Cerebellar nuclear complex (tissue), 1 donor: Measurements from ENCODE around the gene ANHX.

Source experiments
- DNase-seq, 2 experiments: peaks; one replicate each; lab custom pipeline; 2025; lab: John Stamatoyannopoulos, UW

ANHX gene

DNA sequence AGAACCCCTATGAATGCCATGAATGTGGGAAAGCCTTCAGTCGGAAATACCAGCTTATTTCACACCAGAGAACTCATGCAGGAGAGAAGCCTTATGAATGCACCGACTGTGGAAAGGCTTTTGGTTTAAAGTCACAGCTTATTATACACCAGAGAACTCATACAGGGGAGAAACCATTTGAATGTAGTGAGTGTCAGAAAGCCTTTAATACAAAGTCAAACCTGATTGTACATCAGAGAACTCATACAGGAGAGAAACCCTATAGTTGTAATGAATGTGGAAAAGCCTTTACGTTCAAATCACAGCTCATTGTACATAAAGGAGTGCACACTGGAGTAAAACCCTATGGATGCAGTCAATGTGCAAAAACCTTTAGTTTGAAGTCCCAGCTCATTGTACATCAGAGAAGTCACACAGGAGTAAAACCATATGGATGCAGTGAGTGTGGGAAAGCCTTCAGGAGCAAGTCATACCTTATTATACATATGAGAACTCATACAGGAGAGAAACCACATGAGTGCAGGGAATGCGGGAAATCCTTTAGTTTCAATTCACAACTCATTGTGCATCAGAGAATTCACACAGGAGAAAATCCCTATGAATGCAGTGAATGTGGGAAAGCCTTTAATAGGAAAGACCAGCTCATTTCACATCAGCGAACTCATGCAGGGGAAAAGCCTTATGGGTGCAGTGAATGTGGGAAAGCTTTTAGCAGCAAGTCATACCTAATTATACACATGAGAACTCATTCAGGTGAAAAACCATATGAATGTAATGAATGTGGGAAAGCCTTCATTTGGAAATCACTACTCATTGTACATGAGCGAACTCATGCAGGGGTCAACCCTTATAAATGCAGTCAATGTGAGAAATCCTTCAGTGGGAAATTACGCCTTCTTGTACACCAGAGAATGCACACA, 32.1 kb downstream of the ANHX start:
- DNase-seq = no peak

DNA sequence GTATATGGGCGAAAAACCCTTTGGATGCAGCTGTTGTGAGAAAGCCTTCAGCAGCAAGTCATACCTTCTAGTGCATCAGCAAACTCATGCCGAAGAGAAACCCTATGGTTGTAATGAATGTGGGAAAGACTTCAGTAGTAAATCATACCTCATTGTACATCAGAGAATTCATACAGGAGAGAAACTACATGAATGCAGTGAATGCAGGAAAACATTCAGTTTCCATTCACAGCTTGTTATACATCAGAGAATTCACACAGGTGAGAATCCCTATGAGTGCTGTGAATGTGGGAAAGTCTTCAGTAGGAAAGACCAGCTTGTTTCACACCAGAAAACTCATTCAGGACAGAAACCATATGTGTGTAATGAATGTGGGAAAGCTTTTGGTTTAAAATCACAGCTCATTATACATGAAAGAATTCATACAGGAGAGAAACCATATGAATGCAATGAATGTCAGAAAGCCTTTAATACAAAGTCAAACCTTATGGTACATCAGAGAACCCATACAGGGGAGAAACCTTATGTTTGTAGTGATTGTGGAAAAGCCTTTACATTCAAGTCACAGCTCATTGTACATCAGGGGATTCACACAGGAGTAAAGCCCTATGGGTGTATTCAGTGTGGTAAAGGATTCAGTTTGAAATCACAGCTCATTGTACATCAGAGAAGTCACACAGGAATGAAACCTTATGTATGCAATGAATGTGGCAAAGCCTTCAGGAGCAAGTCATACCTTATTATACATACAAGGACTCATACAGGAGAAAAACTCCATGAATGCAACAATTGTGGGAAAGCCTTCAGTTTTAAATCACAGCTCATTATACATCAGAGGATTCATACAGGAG, 33.0 kb downstream of the ANHX start:
- DNase-seq = no peak

DNA sequence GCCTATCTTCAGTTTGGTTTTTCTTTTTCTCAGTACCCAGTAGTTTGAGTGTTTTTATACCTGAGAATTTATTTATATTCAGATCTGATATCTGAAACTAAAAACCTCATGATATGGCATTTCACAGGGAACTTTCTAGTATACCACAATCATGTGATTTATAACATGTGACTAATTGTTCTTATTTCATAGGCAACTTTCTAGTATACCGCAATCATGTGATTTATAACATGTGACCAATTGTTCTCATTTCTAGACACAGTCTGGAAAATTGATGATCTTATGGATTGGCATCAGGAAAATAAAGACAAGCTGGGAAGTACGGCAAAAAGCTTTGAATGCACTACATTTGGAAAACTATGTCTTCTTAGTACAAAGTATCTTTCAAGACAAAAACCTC, 33.8 kb downstream of the ANHX start:
- no peak for DNase-seq

DNA sequence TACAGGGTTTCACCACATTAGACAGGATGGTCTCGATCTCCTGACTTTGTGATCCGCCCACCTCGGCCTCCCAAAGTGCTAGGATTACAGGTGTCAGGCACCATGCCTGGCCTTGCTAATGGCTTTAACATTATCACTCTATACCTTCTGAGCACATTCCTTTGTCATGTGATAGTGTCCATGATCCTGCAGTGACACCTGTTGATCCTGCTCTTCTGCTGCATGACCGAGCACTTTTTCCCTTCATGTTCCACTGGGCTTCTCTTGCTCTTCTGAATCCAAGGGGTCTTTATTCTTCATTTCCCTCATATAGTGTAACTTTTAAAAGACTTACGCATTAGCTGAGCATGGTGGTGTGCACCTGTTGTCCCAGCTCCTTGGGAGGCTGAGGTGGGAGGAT, 42.8 kb downstream of the ANHX start:
- no peak for DNase-seq

DNA sequence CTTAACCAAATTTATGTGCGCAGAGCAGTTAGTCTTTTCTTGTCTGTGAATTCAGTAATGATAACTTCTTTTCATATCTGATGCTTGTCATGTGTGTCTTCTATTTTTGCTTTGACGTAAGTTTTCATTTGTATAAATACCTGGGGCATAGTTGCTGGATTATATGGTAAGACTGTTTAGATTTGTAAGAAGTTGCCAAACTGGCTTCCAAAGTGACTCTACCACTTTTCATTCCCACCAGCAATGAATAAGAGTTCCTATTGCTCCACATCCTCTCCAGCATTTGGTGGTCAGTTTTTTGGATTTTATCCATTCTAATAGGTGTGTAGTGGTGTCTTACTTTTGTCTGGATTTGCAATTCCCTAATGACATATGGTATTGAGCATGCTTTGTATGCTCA, 45.5 kb downstream of the ANHX start:
- no peak for DNase-seq

DNA sequence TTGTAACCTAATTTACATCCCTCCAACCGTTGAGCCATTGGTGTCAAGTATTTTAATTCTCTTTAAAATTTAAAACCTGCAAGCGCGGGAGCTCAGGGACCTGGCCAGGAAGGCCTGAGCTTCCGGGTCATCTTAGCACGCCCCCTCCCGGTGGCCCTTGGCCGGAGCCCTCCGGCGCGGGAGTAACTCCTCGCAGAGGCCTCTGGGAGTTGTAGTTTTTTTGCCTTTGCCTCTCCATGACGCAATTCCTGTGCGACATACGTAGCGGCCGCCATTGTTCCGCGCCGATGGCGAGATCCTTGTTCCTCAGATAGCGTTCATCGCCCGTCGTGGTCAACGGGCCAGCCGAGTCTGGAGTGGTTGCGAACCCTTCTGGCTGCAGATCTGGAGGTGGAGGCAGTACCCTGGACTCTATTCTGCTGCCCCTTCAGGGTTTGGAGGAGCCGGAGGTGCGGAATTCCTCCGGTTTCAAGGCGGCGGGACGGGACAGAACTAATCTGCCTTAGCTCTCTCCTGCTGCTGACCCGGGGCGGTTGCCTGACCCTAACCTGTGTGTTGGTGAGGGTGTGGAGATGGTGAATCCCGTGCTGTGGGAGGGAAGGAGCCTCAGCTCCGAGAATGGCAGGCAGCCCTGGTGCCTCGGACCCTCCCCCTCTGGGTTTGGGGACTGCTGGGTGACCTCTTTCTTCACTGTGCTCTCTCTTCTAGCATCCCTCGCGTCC, 54.3 kb downstream of the ANHX start, which contains the start of gene ZNF268:
Gene ZNF268 (plus strand): TSS at position 258 of the 722 bp plus-strand sequence. CDS start 503 bp downstream, outside the sequence.
- peak in 1 of 2 experiments; percentile 41 for DNase-seq

DNA sequence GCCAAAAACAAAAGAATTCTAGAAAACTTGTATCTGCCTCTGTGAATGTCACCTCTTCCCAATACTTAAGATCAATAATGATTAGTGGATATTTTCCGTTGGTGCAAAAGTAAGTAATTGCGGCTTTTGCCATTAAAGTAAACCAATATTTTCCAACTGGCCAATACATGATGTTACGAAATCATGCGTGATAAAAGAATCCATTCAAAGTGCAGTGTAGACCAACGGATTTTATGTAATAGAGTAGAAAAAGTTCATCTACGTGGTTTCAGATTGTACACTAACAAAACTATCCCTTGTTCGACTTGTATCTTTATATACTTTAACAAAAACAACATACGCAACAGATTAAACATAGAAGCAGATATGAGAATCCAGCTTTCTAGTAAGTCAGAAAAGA, 55.0 kb downstream of the ANHX start:
- no peak for DNase-seq

DNA sequence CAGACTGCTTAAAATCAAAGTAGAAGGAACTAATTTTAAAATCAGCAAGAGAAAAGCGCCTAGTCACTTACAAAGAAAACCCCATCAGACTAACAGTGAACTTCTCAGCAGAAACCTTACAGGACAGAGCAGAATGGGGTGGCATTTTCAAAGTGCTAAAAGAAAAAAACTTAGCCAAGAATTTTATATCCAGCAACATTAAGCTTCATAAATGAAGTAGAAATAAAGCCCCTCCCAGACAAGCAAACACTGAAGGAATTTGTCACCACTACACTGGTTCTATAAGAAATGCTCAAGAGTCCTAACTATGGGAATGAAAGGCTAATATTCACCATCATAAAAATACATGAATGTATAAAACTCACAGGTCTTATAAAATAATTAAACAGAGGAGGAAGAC, 60.8 kb downstream of the ANHX start:
- no peak for DNase-seq

DNA sequence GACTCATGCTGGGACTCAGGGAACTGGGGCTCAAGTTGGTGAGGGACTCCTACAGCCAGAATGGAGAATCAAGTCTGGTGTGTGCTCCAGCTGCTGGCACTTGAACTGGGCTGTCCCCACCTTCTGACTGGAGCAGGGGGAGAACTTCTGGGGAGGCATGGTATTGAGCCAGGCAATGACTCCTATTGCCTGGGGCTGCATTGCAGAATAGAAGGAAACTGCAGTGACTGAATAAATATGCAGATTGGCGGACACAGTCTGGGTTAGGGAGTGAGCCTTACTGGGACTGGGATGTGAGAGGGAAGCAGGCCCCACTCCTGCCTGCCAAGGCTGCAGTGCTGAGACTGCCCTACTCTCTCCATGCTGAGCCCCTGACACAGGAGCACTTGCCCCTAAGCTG, 63.2 kb downstream of the ANHX start:
- no peak for DNase-seq
